ENCODE results near the gene RNF223.

Gene RNF223

GRCh38 chr1:1069711-1070676 lies 4.1 kb downstream of the RNF223 start:
- no peak for DNase-seq

DNA sequence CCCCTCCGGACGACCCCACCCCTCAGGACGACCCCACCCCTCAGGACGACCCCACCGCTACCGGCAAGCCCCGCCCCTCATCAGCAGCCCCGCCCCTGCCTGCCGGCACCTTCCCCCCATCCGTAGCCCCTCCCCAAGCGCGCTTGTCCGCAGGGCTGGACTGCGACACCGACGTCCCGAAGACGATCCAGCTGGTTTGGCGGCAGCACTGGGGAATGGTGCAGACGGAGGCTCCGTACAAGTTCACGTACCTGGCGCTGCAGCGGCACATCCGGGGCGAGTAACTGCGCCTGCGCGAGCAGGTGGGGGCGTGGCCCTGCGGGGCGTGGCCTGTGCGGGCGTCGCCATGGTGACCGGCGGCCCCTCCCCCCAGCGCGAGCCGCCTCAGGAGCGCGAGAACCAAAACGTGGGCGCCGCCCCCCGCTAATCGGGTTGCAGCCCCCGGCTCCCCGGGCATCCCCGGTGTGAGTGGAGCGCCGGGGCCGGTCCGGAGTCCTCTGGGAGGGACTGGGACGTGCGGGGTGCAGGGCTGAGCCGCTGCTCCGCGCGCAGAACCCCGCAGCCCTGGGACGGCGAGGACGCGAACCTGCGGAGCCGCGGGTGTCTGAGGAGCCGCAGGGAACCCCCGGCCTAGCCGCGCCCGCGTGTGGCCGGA lies 4.9 kb downstream of the RNF223 start:
- peak; percentile 62 for DNase-seq

DNA sequence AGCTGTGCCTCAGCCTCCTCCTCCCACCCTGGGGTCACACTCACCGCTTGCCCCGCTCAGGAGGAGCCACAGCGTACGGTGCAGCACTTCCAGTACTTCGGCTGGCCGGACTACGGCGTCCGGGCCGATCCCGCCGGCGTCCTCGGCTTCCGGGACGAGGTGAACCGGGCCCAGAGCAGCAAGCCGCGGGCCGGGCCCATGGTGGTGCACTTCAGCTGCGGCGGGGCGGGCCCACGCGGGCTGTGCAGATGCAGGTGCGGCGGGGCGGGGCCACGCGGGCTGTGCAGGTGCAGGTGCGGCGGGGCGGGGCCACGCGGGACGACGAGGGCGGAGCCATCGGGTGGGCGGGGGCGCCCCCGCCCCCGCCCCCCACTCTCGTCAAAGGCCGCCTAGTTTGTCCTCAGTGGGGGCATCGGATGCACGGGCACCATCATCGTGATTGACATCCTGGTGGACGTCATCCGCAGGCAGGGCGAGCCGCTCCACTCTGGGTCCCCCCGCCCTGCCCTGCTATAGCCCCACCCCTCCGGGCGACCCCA lies 5.5 kb downstream of the RNF223 start:
- DNase-seq, result no peak

DNA sequence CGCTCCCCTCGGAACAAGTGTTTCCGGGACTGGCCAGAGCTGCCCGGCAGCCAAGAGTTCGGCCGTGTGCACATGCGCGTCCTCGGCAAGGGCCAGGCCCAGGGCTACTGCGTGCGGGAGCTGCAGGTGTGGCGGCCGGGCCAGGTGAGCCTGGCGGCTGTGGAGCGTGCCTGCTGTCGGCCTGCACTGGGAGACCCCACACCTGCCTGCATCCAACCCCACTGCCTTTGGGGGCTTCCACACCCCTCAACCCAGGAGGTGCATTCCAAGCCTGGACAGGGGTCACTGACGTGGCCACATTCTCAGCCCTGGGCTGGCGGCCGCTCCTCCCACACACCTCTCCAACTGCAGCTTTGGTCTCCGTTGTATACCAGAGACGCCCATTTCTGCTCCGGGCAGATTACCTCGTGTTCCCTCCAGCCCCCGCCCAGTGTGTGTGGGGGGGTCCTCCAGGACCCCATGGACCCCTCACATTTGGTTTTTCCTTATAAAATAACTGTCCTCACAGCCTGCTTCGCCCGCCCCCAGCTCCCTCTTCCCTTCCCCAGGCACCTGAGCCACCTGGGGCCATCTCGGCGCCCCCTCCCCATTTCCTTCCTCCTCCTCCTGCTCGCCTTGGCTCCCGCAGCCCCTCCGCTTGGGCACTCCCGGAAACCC lies 6.1 kb downstream of the RNF223 start:
- no peak for DNase-seq

DNA sequence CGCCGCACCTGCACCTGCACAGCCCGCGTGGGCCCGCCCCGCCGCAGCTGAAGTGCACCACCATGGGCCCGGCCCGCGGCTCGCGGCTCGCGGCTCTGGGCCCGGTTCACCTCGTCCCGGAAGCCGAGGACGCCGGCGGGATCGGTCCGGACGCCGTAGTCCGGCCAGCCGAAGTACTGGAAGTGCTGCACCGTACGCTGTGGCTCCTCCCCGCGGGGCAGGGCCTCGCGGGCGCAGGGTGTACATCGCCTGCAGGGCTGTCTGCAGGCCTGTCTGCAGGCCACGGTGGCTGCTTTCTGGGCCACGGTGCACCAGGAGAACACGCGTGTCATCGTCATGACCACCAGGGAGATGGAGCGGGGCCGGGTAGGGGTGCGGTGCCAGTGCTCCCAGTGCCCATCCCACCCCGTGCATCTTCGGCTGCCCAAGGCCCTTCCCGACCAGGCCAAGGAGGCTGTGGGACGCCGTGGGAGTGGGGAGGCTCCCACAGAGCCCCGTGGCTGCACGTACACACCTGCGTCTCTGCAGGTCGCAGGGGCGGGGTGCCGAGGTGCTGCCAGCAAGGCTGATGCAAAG lies 6.7 kb downstream of the RNF223 start:
- DNase-seq, result no peak

DNA sequence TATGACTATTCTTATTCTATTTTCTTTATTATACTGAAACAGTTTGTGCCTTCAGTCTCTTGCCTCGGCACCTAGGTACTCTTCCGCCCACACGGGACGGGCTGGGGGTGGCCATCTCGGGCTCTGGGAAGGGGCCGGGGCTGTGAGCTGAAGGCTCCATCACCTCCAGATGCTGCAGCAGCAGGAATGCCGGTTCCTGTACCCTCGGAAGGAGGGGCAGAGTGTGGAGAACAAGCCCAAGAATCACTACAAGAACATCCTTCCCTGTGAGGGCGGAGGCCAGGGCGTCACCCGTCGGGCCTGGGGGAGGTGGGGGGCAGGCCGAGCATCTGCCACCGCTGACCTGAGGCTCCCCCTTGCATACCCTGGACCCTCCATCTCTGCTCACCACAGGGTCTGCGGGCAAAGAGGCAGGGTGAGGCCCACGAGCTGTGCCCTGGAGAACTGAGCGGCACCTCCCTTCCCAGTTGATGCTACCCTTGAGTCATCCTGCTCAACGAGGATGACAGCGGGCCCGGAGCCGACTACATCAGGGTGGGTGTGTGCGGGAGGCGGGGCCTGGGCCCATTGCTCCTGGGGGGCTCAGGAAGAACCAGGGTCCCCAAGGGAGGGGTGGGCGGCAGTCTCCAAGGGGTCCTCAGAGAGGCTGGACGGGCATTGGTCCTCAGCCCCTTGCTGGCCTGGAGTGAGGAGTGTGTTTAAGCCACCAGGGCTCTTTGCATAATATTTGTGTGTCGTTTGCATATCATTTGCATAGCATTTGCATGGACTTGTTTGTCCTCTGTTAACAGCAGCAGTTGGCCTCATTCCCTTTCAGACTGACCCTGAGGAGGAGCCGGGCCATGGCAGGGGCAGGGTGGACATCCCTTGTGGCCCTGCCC lies 7.5 kb downstream of the RNF223 start:
- no peak for DNase-seq

GRCh38 chr1:1065940-1066304 lies 8.2 kb downstream of the RNF223 start:
- DNase-seq, result peak; percentile 66

GRCh38 chr1:1065265-1065939 lies 8.7 kb downstream of the RNF223 start:
- peak; percentile 66 for DNase-seq

GRCh38 chr1:1063945-1064831 lies 9.9 kb downstream of the RNF223 start:
- DNase-seq, result peak; percentile 85

DNA sequence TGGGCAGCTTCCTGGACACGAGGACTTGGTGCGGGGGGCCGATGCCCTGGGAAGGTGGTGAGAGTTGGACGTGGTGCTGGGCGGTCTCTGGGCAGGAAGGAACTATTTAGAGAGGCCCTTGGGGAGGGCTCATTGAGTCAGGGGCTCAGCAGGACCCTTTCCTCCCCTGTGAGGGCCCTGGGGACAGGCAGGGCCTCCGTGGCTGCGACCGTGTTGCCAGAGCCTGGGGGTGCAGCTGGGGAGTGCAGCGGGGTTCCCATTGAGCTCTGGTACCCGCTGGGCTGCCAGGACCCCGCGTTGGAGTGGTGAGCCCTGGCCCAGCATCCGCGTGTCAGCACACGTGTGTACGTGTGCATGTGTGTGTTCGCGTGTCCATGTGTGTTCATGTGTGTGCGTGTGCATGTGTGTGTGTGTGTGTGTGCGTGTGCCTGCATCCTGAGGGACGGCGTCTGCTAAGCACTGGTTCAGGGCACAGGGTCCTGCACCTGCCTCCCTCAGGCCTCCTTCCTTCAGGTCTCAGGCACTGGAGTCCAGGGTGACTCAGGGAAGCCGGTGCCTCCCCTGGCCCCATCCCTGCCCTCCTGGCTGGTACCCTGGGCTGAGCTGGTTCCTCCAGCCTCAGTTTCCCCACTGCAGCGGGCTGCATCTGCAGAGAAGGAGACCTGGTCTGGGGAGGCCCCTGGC lies 10.7 kb downstream of the RNF223 start:
- no peak for DNase-seq

DNA sequence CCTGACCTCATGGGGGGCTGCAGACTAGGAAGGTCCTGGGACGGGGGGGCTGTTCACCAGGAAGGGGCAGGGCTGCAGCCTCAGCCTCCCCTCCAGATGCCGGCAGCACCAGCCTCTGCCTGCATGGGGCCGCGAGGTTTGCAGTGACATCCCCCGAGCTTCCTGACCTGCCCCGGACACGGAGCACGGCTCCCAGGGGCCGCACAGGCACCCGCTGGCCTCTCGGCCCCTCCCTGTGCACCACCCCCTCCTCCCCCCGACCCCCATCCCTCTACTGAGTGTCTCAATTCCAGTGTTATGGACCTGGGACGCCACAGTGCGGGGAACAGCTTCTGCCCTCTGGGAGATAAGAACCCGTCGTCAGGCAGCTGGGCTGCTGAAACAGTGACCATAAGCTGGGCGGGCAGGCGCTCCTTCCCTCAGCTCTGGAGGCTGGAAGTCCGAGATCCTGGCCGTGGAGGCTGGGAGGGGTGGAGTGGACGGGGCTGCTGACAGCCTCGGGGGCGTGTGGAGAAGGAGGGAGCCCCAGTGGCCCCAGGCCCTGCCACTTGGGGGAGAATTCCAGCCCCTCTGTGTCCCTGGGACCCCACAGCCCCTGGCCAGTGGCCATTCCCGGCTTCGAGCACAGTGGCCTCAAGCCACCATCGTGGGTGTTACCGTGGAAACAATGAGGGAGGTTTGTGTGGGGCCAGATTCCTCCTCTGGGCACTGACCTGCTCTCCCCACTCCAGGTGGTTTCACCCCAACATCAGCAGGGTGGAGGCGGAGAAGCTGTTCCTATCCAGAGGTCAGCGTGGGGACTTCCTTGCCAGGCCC lies 11.6 kb downstream of the RNF223 start:
- no peak for DNase-seq

DNA sequence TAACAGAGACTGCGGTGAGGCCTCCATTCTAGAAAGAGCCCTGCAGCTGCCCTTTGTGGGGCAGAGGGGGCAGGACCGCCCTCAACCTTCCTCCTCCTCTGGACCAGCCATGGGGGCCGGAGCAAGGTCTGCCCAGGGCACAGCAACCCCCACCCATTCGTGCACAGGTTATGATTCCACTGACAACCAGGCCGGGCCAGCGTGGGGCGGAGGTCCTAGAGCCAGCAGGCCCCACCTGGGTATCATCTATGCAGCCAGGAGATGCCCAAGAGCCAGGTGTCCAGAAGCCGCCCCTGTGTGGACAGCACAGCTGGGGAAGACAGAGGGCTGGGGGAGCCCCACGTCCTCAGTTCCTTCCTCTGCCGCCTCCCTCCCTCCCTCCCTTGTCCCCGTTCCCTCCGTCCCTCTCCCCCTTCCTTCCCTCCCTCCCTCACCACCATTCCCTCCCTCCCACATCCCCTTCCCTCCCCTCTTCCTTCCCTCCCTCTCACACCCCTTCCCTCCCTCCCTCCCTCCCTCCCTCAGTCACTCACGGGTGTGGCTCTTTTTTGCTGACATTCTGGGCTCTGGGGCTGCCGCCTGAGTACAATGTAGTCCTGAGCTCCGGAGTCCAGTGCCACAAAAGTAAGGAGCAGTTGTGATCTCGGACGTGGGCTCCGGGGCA lies 12.3 kb downstream of the RNF223 start:
- no peak for DNase-seq

DNA sequence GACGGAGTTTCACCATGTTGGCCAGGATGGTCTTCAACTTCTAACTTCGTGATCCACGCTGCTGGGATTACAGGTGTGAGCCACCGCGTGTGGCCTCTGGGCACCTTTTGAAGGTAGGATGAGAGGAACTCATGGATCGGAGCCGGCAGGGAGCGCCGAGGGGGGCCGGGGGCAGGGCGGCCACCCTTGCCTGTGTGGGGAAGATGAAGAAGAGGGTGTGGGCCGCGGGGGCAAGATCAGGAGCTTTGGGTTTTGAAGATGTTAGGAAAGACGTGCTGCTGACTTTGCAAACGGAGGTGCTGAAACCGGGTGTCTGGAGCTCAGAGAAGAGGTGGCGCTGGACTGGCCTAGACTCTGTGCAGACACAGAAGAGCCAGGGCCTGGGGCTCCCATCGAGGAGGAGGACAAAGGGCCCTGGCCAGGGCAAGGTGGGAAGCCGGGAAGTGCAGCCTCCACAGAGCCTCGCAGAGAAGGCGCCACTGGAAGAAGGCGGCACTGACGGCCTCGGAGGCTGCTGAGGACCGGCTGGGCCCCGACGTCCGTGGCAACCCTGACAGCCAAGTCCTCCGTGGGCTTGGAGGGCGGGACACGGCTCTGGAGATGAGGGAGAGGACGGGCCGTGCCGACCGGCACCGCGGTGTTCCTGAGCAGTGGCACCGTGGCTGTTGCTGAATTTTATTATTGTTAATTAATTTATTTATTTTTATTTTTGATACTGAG lies 13.7 kb downstream of the RNF223 start:
- DNase-seq, result no peak

- peak; percentile 21 for DNase-seq
Measured at GRCh38 chr1:1059494-1060280, 14.4 kb downstream of the RNF223 start.

GRCh38 chr1:1058921-1059493 lies 15.1 kb downstream of the RNF223 start:
- no peak for DNase-seq
